GM06990 (cell line): Measurements from ENCODE around the gene CYP26C1.

ENCODE experiments used
- DNase-seq: peaks from one replicate; pipeline ENCODE4 v3.0.0-alpha.2; 2011; ENCODE audit not compliant: insufficient read length; ENCODE audit errors: extremely low read depth
- H3K27me3 ChIP-seq: replicated peaks from 2 replicates; pipeline ENCODE4 v1.6.0; 2011; ENCODE audit warnings: low read length; ENCODE audit not compliant: control insufficient read depth, insufficient read depth
- H3K36me3 ChIP-seq: 2 replicates; pipeline ENCODE4 v1.5.1; 2011; ENCODE audit warnings: low read length; ENCODE audit not compliant: control insufficient read depth, insufficient read depth
- H3K4me3 ChIP-seq: replicated peaks from 2 replicates; pipeline ENCODE4 v1.5.1; 2011; ENCODE audit warnings: low read depth, mild to moderate bottlenecking, control low read depth, low read length
- CTCF ChIP-seq: IDR thresholded peaks from 2 replicates; pipeline ENCODE4 v1.5.1; 2011; ENCODE audit warnings: low read length, control low read depth, mild to moderate bottlenecking, inconsistent platforms; ENCODE audit not compliant: insufficient read depth, poor library complexity, severe bottlenecking

CYP26C1 gene

GRCh38 chr10:93103953-93104352 is 43.4 kb downstream of the CYP26C1 start:
- no peaks in the 10 kb centered on the region for H3K27me3 ChIP-seq
- no peaks in the 10 kb centered on the region for H3K36me3 ChIP-seq
- no peak for DNase-seq
- TF ChIP-seq CTCF = no peak
- no peak overlapping the region for H3K4me3 ChIP-seq

- H3K4me3 ChIP-seq = no peak overlapping the region
- no peak for DNase-seq
- TF ChIP-seq CTCF = no peak
- H3K27me3 ChIP-seq = no peaks in the 10 kb centered on the region
- H3K36me3 ChIP-seq = no peaks in the 10 kb centered on the region
Observed at GRCh38 chr10:93106631-93107072, 46.1 kb downstream of the CYP26C1 start.

GRCh38 chr10:93110472-93111146 is 50.0 kb downstream of the CYP26C1 start:
- Histone ChIP-seq H3K27me3 (no peaks in the 10 kb centered on the region; the same call in none of the 2 replicates), H3K36me3 (no peaks in the 10 kb centered on the region), H3K4me3 (no peak overlapping the region)
- peak; percentile 22 for DNase-seq
- TF ChIP-seq CTCF = no peak

GRCh38 chr10:93113042-93113441 is 52.4 kb downstream of the CYP26C1 start:
- TF ChIP-seq CTCF = no peak
- DNase-seq = no peak
- Histone ChIP-seq H3K27me3 (no peaks in the 10 kb centered on the region; the same call in none of the 2 replicates), H3K4me3 (no peak overlapping the region), H3K36me3 (no peaks in the 10 kb centered on the region)

GRCh38 chr10:93115661-93116383 is 55.2 kb downstream of the CYP26C1 start:
- TF ChIP-seq CTCF = peak; percentile 67
- H3K4me3 ChIP-seq = no peak overlapping the region
- H3K36me3 ChIP-seq = no peaks in the 10 kb centered on the region
- H3K27me3 ChIP-seq = no peaks in the 10 kb centered on the region; the same call in none of the 2 replicates
- peak; percentile 12 for DNase-seq
